SU-DHL-6 (cell line): ENCODE results near the gene KRTAP19-3.

Experiments
- H2AFZ ChIP-seq: fragments of 200-600 bp; sonication (generic); 2 replicates; pipeline ENCODE4 v1.6.1; 2014; ENCODE audit warnings: low read depth, mild to moderate bottlenecking, moderate library complexity, mixed read lengths, antibody characterized with exemption, low read length; ENCODE audit not compliant: severe bottlenecking
- H3F3A ChIP-seq: fragments of 200-600 bp; shearing (Covaris generic); 2 replicates; pipeline ENCODE4 v1.6.0; 2016; ENCODE audit warnings: antibody characterized with exemption, mild to moderate bottlenecking; ENCODE audit not compliant: insufficient read depth
- H3K27ac ChIP-seq: fragments of 200-600 bp; sonication (generic); 2 replicates; pipeline ENCODE4 v1.5.1; 2016; ENCODE audit warnings: low read depth, mild to moderate bottlenecking, low read length, moderate library complexity, mixed read lengths
- H3K27me3 ChIP-seq: fragments of 200-600 bp; sonication (generic), shearing (Covaris generic); 2 replicates; pipeline ENCODE4 v1.6.0; 2014; ENCODE audit warnings: mild to moderate bottlenecking, low read length
- H3K36me3 ChIP-seq: fragments of 200-600 bp; sonication (generic); 2 replicates; pipeline ENCODE4 v1.6.1; 2014; ENCODE audit warnings: mild to moderate bottlenecking, low read length, mixed read lengths
- H3K4me2 ChIP-seq: fragments of 300-600, 200-600 bp; shearing (Covaris generic), sonication (generic); 2 replicates; pipeline ENCODE4 v1.6.0; 2014; ENCODE audit warnings: low read length, low read depth, mild to moderate bottlenecking; ENCODE audit not compliant: poor library complexity, severe bottlenecking
- H3K4me3 ChIP-seq: fragments of 200-600 bp; sonication (generic); 2 replicates; pipeline ENCODE4 v1.5.1; 2014; ENCODE audit warnings: antibody characterized with exemption, low read length, mild to moderate bottlenecking, mixed read lengths; ENCODE audit not compliant: insufficient read depth, poor library complexity, severe bottlenecking
- H3K79me2 ChIP-seq: fragments of 200-600 bp; sonication (generic); 2 replicates; pipeline ENCODE4 v1.6.1; 2014; ENCODE audit warnings: mild to moderate bottlenecking, low read length, moderate library complexity; ENCODE audit not compliant: insufficient read depth
- H3K9ac ChIP-seq: fragments of 200-600 bp; sonication (generic); 2 replicates; pipeline ENCODE4 v1.7.0; 2014; ENCODE audit warnings: mild to moderate bottlenecking, low read length
- H3K9me2 ChIP-seq: fragments of 200-600 bp; sonication (generic); replicated peaks from 2 replicates; pipeline ENCODE4 v1.6.1; 2014; ENCODE audit warnings: low read length; ENCODE audit not compliant: insufficient read depth
- H3K9me3 ChIP-seq: fragments of 200-600 bp; sonication (generic); 2 replicates; pipeline ENCODE4 v1.6.1; 2014; ENCODE audit warnings: low read length, mixed read lengths; ENCODE audit not compliant: insufficient read depth
- H4K20me1 ChIP-seq: fragments of 200-600 bp; sonication (generic); 2 replicates; pipeline ENCODE4 v1.6.1; 2014; ENCODE audit warnings: low read depth, mild to moderate bottlenecking, antibody characterized with exemption, low read length, moderate library complexity, mixed read lengths
- EZH2phosphoT487 ChIP-seq: fragments of 200-600 bp; sonication (generic), shearing (Covaris generic); conservative IDR thresholded peaks from 2 replicates; pipeline ENCODE4 v1.6.1; 2018; ENCODE audit warnings: mild to moderate bottlenecking, antibody characterized with exemption, low read length, moderate library complexity, mixed read lengths
- TF ChIP-seq, protein P1 (sequence below): fragments of 200-600 bp; sonication (generic); IDR thresholded peaks from one replicate; pipeline ENCODE4 v1.5.1; 2017; ENCODE audit warnings: antibody characterized with exemption, mild to moderate bottlenecking, low read length, moderate library complexity; ENCODE audit not compliant: insufficient read depth, poor library complexity, severe bottlenecking

KRTAP19-3 gene

DNA sequence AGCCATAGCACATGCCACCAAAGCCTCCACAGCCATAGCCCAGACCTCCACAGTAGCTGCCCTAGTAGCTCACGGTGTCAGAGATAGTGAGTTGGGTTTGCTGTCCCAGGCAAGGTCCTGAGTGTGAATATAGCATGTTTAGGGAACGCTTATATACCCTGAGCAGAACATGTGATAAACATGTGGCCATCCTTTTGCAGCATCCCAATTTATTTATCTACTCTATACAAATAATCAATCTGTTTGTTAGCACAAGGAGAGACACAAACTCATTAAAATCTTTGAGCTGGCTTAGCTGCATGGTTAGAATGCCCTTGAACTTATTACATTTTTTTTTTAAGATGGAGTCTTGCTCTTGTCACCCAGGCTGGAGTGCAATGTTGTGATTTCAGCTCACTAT is 4.5 kb downstream of the KRTAP19-3 start, which contains the start of gene KRTAP19-2:
Gene KRTAP19-2 (minus strand): TSS at position 101 of the 400 bp plus-strand sequence. CDS start 88 bp downstream, at position 13.
- Histone ChIP-seq H3K9me3 (peaks cover 3% of the 10 kb centered on the region; the same call in 1 of the 2 replicates), H3K27me3 (no peaks in the 10 kb centered on the region), H2AFZ (no peak within 1 kb of the TSS), H3K9me2 (no peaks in the 10 kb centered on the region), H3K9ac (no peak within 1 kb of the TSS), H3F3A (no peaks in the 10 kb centered on the region), H3K4me2 (no peak within 1 kb of the TSS), H4K20me1 (no peaks in the 10 kb centered on the region), H3K36me3 (no peaks in the 10 kb centered on the region), H3K79me2 (no peaks in the 10 kb centered on the region), H3K27ac (no peak within 1 kb of the TSS), H3K4me3 (no peak within 1 kb of the TSS)
- TF ChIP-seq EZH2phosphoT487 = no peak
- TF ChIP-seq, protein P1, sequence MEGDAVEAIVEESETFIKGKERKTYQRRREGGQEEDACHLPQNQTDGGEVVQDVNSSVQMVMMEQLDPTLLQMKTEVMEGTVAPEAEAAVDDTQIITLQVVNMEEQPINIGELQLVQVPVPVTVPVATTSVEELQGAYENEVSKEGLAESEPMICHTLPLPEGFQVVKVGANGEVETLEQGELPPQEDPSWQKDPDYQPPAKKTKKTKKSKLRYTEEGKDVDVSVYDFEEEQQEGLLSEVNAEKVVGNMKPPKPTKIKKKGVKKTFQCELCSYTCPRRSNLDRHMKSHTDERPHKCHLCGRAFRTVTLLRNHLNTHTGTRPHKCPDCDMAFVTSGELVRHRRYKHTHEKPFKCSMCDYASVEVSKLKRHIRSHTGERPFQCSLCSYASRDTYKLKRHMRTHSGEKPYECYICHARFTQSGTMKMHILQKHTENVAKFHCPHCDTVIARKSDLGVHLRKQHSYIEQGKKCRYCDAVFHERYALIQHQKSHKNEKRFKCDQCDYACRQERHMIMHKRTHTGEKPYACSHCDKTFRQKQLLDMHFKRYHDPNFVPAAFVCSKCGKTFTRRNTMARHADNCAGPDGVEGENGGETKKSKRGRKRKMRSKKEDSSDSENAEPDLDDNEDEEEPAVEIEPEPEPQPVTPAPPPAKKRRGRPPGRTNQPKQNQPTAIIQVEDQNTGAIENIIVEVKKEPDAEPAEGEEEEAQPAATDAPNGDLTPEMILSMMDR = no peak

DNA sequence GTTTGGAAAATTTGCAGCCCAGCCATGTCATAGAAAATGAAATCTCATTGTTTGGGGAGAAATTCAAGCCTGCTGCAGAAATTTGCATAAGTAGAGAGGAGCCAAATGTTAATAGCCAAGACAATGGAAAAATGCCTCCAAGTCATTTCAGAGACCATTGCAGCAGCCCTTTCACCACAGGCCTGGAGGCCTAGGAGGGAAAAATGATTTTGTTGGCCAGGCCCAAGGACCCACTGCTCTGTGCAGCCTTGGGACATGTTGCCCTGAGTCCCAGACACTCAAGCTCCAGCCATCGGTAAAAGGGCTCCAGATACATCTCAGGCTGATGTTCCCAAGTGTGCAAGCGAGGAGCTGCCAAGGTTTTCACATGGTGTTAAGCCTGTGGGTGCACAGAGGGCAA is 5.6 kb downstream of the KRTAP19-3 start:
- no peaks in the 10 kb centered on the region for H3F3A ChIP-seq
- H3K4me2 ChIP-seq = no peak overlapping the region
- H3K4me3 ChIP-seq = no peak overlapping the region
- no peak overlapping the region for H3K9ac ChIP-seq
- H3K9me3 ChIP-seq = peaks cover 3% of the 10 kb centered on the region; the same call in 1 of the 2 replicates
- H3K9me2 ChIP-seq = no peaks in the 10 kb centered on the region
- H3K79me2 ChIP-seq = no peaks in the 10 kb centered on the region
- no peaks in the 10 kb centered on the region for H3K27me3 ChIP-seq
- no peaks in the 10 kb centered on the region for H4K20me1 ChIP-seq
- TF ChIP-seq EZH2phosphoT487 = no peak
- H3K36me3 ChIP-seq = no peaks in the 10 kb centered on the region
- no peak overlapping the region for H2AFZ ChIP-seq
- no peak overlapping the region for H3K27ac ChIP-seq

DNA sequence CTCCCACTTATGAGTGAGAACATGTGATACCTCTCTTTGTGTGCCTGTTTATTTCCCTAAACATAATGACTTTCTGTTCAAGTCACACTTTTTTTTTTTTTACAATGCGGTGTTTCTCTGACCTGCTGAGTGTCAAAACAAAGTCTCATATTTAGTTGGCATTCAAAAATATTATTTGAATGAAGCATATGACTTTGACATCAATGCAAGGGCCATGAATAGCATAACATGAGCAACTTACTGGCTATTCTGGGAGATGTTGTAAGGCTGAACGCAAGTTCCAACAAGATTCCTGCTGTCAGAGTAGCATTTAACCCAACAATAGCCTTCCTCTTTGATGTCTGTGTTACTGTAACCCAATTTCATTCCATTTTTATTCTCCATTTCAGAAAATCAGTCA is 9.7 kb downstream of the KRTAP19-3 start:
- H3F3A ChIP-seq = no peaks in the 10 kb centered on the region
- no peaks in the 10 kb centered on the region for H3K27me3 ChIP-seq
- no peaks in the 10 kb centered on the region for H4K20me1 ChIP-seq
- H3K4me2 ChIP-seq = no peak overlapping the region
- peaks cover 2% of the 10 kb centered on the region; the same call in 1 of the 2 replicates for H3K9me3 ChIP-seq
- H3K9me2 ChIP-seq = no peaks in the 10 kb centered on the region
- no peaks in the 10 kb centered on the region for H3K79me2 ChIP-seq
- H3K36me3 ChIP-seq = no peaks in the 10 kb centered on the region
- H3K9ac ChIP-seq = no peak overlapping the region
- no peak overlapping the region for H3K4me3 ChIP-seq
- no peak overlapping the region for H3K27ac ChIP-seq
- TF ChIP-seq, protein P1 = no peak
- no peak for TF ChIP-seq EZH2phosphoT487
- no peak overlapping the region for H2AFZ ChIP-seq

DNA sequence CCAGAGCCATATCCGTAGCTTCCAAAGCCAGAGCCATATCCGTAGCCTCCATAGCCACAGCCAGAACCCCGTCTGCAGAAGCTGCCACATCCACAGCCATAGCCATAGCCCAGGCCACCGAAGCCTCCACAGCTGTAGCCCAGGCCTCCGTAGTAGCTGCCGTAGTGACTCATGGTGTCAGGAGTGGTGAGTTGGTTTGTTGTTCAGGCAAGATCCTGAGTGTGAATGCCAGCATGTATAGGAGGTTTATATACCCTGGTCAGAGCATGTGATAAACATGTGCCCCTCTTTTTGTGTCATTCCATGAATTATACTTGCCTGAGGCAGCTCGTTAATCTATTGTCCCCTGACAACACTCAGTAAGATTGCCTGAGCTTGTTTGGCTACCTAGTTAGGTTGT is 11.7 kb downstream of the KRTAP19-3 start, which contains the start of gene KRTAP19-1:
Gene KRTAP19-1 (minus strand): TSS at position 223 of the 400 bp plus-strand sequence. CDS start 50 bp downstream, at position 173.
- no peaks in the 10 kb centered on the region for H3F3A ChIP-seq
- no peak within 1 kb of the TSS for H3K4me2 ChIP-seq
- TF ChIP-seq EZH2phosphoT487 = no peak
- TF ChIP-seq, protein P1 = no peak
- H3K27me3 ChIP-seq = no peaks in the 10 kb centered on the region
- no peak within 1 kb of the TSS for H3K9ac ChIP-seq
- H3K9me2 ChIP-seq = no peaks in the 10 kb centered on the region
- H4K20me1 ChIP-seq = no peaks in the 10 kb centered on the region
- H3K9me3 ChIP-seq = no peaks in the 10 kb centered on the region
- H3K4me3 ChIP-seq = no peak within 1 kb of the TSS
- no peaks in the 10 kb centered on the region for H3K36me3 ChIP-seq
- no peak within 1 kb of the TSS for H3K27ac ChIP-seq
- H2AFZ ChIP-seq = no peak within 1 kb of the TSS
- no peaks in the 10 kb centered on the region for H3K79me2 ChIP-seq
